PFSK-1 (cell line): ENCODE results near the gene LAMA3.

ENCODE experiments used
- POLR2AphosphoS5 ChIP-seq: IDR thresholded peaks from 2 replicates; pipeline ENCODE4 v1.6.1; 2012; ENCODE audit warnings: low read depth, mild to moderate bottlenecking, control low read depth, low read length, moderate library complexity
- REST ChIP-seq, 2 experiments: IDR thresholded peaks; 2 replicates each; pipeline versions ENCODE4 v1.6.1 to v1.8.0; 2011 to 2012; ENCODE audit warnings: low read depth in 2 of 2, low read length in 2 of 2, control low read depth in 1 of 2, inconsistent platforms in 1 of 2, mild to moderate bottlenecking in 1 of 2, moderate library complexity in 1 of 2; ENCODE audit not compliant: insufficient read depth in 1 of 2
- SIN3A ChIP-seq: IDR thresholded peaks from 2 replicates; pipeline ENCODE4 v1.6.1; 2012; ENCODE audit warnings: mild to moderate bottlenecking, low read length, moderate library complexity, borderline replicate concordance; ENCODE audit not compliant: insufficient read depth

DNA sequence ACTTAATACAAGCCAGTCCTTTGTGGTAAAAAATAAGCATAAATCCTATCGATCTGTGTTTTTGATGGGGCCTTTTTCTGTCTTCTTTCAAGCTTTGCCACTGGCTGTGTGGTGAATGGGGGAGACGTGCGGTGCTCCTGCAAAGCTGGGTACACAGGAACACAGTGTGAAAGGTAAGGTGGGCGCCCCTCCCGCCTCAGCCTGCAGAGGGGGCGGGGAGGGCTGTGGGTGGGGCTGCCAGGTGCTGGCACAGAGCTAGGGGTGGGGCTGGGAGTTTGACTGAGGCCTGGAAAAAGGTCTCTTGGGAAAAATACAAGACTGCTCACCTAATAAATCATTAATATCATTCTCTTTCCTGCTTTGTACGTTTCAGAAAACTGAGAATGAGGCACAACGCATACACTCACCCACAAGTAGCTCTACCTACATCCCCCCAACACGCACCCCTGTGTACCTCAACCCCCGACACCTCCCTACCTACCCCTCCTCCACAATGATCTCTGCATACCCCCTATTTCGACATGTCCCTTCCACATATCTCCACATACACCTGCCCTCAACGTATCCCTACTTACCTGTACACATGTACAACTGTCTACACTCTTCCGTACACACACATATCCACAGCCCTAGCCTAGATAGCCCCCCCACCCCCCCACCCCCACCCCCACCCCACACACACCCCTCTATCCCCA is 195.6 kb downstream of the LAMA3 start:
- TF ChIP-seq SIN3A (no peak), POLR2AphosphoS5 (no peak), REST (IDR thresholded peaks at IDR 0.05; ENCODE audit: insufficient read depth in 1 of 2, low read depth in 2 of 2, low read length in 2 of 2) (no peak)
